Natural killer cell (primary cell): ENCODE results near the gene HES1. TPM values are rescaled to one million over a fixed set of nuclear protein-coding genes. Genes with fewer than 3 reads are reported as not detected.

Source experiments
- ATAC-seq, 3 donors: fragments of 150-1000 bp in 2 of 3; fragments of 200-7000 bp in 1 of 3; cut with Tn5 transposase; 1 replicate in 1 of 3; 2 replicates in 2 of 3; pipeline ENCODE4 v1.10.0; 2021; ENCODE audit warnings: mild to moderate bottlenecking in 2 of 3, moderate library complexity in 2 of 3
- DNase-seq, 2 donors: peaks; one replicate each; pipeline versions ENCODE4 v3.0.0 to v3.0.0-alpha.2; 2013 to 2021; ENCODE audit warnings: mixed read lengths in 1 of 2
- H3K27ac ChIP-seq: one replicate; pipeline ENCODE4 v1.5.1; 2013; ENCODE audit warnings: mild to moderate bottlenecking, low read length
- H3K27me3 ChIP-seq: one replicate; pipeline ENCODE4 v1.6.1; 2013; ENCODE audit warnings: low read length; ENCODE audit not compliant: control insufficient read depth, insufficient read depth
- H3K36me3 ChIP-seq: one replicate; pipeline ENCODE4 v1.6.1; 2013; ENCODE audit warnings: low read length; ENCODE audit not compliant: control insufficient read depth, insufficient read depth
- H3K4me1 ChIP-seq: one replicate; pipeline ENCODE4 v1.6.1; 2013; ENCODE audit warnings: low read length; ENCODE audit not compliant: control insufficient read depth, insufficient read depth
- H3K4me3 ChIP-seq: one replicate; pipeline ENCODE4 v1.5.1; 2013; ENCODE audit warnings: low read length
- H3K9me3 ChIP-seq: one replicate; pipeline ENCODE4 v1.6.1; 2013; ENCODE audit warnings: low read length; ENCODE audit not compliant: control insufficient read depth, insufficient read depth
- H3K27ac Mint-ChIP-seq, 2 donors: one replicate each; pipeline ENCODE4 v1.8.0; 2022; ENCODE audit warnings: mild to moderate bottlenecking in 2 of 2, mixed read lengths in 2 of 2, moderate library complexity in 1 of 2
- H3K27me3 Mint-ChIP-seq, 2 donors: one replicate each; pipeline ENCODE4 v1.8.0; 2022; ENCODE audit warnings: low read depth in 2 of 2, mixed read lengths in 2 of 2
- H3K36me3 Mint-ChIP-seq: one replicate; pipeline ENCODE4 v1.8.0; 2022; ENCODE audit warnings: mixed read lengths
- H3K4me1 Mint-ChIP-seq, 2 donors: one replicate each; pipeline ENCODE4 v1.8.0; 2022; ENCODE audit warnings: mixed read lengths in 2 of 2
- H3K4me3 Mint-ChIP-seq: one replicate; pipeline ENCODE4 v1.8.0; 2022; ENCODE audit warnings: mild to moderate bottlenecking, moderate library complexity, mixed read lengths
- H3K9me3 Mint-ChIP-seq, 2 donors: one replicate each; pipeline ENCODE4 v1.8.0; 2022; ENCODE audit warnings: mixed read lengths in 2 of 2
- CTCF ChIP-seq: fragments of 200-600 bp; IDR thresholded peaks from one replicate; pipeline ENCODE4 v1.8.0; 2022; ENCODE audit warnings: antibody characterized with exemption
- WGBS: methylation state at CpG from one replicate; pipeline ENCODE4 v1.1.7; 2013; ENCODE audit warnings: missing lambda C conversion rate; ENCODE audit not compliant: insufficient coverage; 5-methylcytosine and 5-hydroxymethylcytosine counted together
- intact Hi-C: fragments of 100-400 bp; cut with micrococcal nuclease; formaldehyde crosslinking; loops from one replicate; pipeline ENCODE4 v1.14.2; 2022
- total RNA-seq, 4 donors: library from RNA; stranded (reverse); fragments of 120-200 nt in 1 of 4; gene quantifications; one replicate each; pipeline versions ENCODE4 v1.2.3 to v1.2.4, GENCODE V29; 2013 to 2022

Gene HES1
- total RNA-seq, 3 donors from 2014 or later (not counting 1 experiment from before 2014, with no cell fraction given) = 1.5 to 4.4 (median 2.2) TPM

- Histone ChIP-seq H3K4me3 (no peak overlapping the region), H3K9me3 (no peaks in the 10 kb centered on the region), H3K27me3 (no peaks in the 10 kb centered on the region), H3K27ac (no peak overlapping the region), H3K4me1 (no peaks in the 10 kb centered on the region), H3K36me3 (no peaks in the 10 kb centered on the region)
- no peak for TF ChIP-seq CTCF
- H3K4me1 Mint-ChIP-seq = no peaks in the 10 kb centered on the region
- intact Hi-C loops = no loop called here
- no peak overlapping the region for H3K27ac Mint-ChIP-seq
- DNase-seq (no peak), ATAC-seq (no peak)
- H3K27me3 Mint-ChIP-seq = peaks cover 0 to 7% of the 10 kb centered on the region in 2 donors
- WGBS = 63% methylated on average over 1 of the region's 1 CpG
- H3K36me3 Mint-ChIP-seq = no peaks in the 10 kb centered on the region
- no peaks in the 10 kb centered on the region for H3K9me3 Mint-ChIP-seq
- H3K4me3 Mint-ChIP-seq = no peak overlapping the region
These were observed 48.9 kb downstream of the HES1 start for GRCh38 chr3:194184801-194185200.

- Mint-ChIP-seq H3K27ac (no peak overlapping the region), H3K36me3 (no peaks in the 10 kb centered on the region), H3K4me1 (no peaks in the 10 kb centered on the region), H3K9me3 (no peaks in the 10 kb centered on the region), H3K4me3 (no peak overlapping the region), H3K27me3 (peaks cover 0 to 7% of the 10 kb centered on the region in 2 donors)
- no peak for DNase-seq
- Histone ChIP-seq H3K4me1 (no peaks in the 10 kb centered on the region), H3K27me3 (no peaks in the 10 kb centered on the region), H3K9me3 (no peaks in the 10 kb centered on the region), H3K4me3 (no peak overlapping the region), H3K36me3 (no peaks in the 10 kb centered on the region), H3K27ac (no peak overlapping the region)
- intact Hi-C loops = no loop called here
- TF ChIP-seq CTCF = no peak
- no peak for ATAC-seq
- 80% methylated on average over 9 of the region's 9 CpGs for WGBS
These were observed 49.3 kb downstream of the HES1 start for GRCh38 chr3:194185221-194185620.

- no peaks in the 10 kb centered on the region for H3K4me1 ChIP-seq
- no peak for ATAC-seq
- Mint-ChIP-seq H3K4me3 (no peak overlapping the region), H3K27ac (no peak overlapping the region), H3K4me1 (no peaks in the 10 kb centered on the region), H3K36me3 (no peaks in the 10 kb centered on the region), H3K9me3 (no peaks in the 10 kb centered on the region), H3K27me3 (peaks cover 0 to 9% of the 10 kb centered on the region in 2 donors)
- H3K4me3 ChIP-seq = no peak overlapping the region
- H3K36me3 ChIP-seq = no peaks in the 10 kb centered on the region
- 75% methylated on average over 7 of the region's 7 CpGs for WGBS
- no peak for DNase-seq
- intact Hi-C loops = no loop called here
- no peaks in the 10 kb centered on the region for H3K9me3 ChIP-seq
- no peaks in the 10 kb centered on the region for H3K27me3 ChIP-seq
- no peak for TF ChIP-seq CTCF
- no peak overlapping the region for H3K27ac ChIP-seq
These were observed 51.4 kb downstream of the HES1 start for GRCh38 chr3:194187233-194187944.

Other genes with a start within 250 kb of the HES1 start
- not detected for gene CPN2, start 215.2 kb downstream of the HES1 start, total RNA-seq
- gene LRRC15, start 233.6 kb downstream of the HES1 start, total RNA-seq = not detected